Measurements from ENCODE around the gene WDR1. TPM values are rescaled to one million over a fixed set of nuclear protein-coding genes. Genes with fewer than 3 reads are reported as not detected.

Gene WDR1
- total RNA-seq, 1 donor from 2014 or later: 96.0 TPM

DNA sequence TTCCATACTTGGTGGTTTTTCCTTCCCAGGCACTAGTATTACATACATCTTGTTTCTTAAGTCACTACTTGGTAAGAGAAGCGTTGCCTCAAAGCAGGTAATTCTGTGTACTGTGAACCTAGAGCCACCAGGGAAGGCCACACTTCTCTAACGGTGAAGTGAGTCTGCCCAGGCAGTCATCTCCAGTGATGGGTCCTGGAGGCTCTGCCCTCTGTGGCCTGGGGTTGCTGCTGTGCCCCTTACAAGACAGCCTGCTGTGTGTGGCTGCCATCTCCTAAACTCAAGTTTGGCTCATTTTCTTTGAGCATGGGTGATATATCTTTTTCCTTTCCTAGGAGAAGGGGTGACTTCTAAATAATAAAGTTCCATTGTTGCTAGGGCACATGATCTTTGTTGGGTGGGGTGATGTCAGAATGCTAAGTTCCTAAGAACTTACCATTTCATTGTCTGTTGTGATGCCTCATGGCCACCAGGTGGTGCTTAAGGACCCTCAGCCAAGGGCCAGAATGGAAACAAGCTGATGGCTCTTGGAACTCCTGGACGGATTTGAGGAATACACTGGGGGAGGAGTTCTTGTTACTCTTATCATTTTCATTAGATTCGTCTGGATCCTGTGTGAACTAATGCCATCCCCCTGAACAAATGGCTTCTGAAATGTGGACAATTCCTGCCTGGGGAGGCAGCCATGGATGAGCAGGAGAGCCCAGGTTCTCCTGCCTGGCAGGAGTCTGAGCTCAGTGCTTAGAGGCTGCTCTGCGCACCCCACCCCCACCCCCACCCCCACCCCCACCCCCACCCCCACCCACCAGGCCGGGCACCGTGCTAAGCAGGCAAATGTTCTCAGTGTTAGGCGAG lies 41.1 kb upstream of the WDR1 start:
- no peaks in the 10 kb centered on the region for H3K27me3 ChIP-seq (ENCODE audit: control insufficient read depth in 3 of 3, insufficient read depth in 3 of 3, low read length in 3 of 3)
- H3K9me3 ChIP-seq (ENCODE audit: control insufficient read depth in 3 of 3, low read length in 3 of 3): no peaks in the 10 kb centered on the region
- H3K36me3 ChIP-seq (ENCODE audit: control insufficient read depth in 3 of 3, insufficient read depth in 3 of 3, low read length in 3 of 3): no peaks in the 10 kb centered on the region
- no peak overlapping the region for H3K4me3 ChIP-seq (ENCODE audit: low read length in 3 of 3)
- no peak overlapping the region for H3K27ac ChIP-seq (ENCODE audit: low read depth, low read length)
- H3K4me1 ChIP-seq (ENCODE audit: control insufficient read depth in 3 of 3, insufficient read depth in 3 of 3, low read length in 3 of 3): no peaks in the 10 kb centered on the region
- no peak overlapping the region for H3K9ac ChIP-seq (ENCODE audit: low read depth in 1 of 3, low read length in 3 of 3)

DNA sequence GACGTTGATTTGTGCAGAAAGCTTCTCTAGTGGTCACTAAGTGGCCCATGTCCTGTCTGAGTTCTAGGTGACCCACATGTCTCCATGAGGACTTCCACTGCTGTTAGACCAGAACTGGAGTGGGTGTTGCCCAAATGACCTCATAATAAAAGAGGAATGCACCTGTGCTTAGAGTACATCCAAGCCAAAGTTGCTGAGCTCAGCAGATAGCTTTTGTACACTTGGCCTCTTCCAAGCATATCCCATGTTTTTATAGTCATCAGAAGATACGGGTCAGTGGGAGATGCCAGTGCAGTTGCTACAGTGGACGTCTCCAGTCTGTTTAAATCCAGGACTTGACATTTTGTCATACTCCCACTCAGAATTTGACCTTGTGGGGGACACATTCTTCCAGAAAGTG lies 37.6 kb upstream of the WDR1 start:
- no peaks in the 10 kb centered on the region for H3K36me3 ChIP-seq (ENCODE audit: control insufficient read depth in 3 of 3, insufficient read depth in 3 of 3, low read length in 3 of 3)
- no peak overlapping the region for H3K27ac ChIP-seq (ENCODE audit: low read depth, low read length)
- H3K9ac ChIP-seq (ENCODE audit: low read depth in 1 of 3, low read length in 3 of 3): no peak overlapping the region
- H3K4me3 ChIP-seq (ENCODE audit: low read length in 3 of 3): no peak overlapping the region
- no peaks in the 10 kb centered on the region for H3K9me3 ChIP-seq (ENCODE audit: control insufficient read depth in 3 of 3, low read length in 3 of 3)
- H3K4me1 ChIP-seq (ENCODE audit: control insufficient read depth in 3 of 3, insufficient read depth in 3 of 3, low read length in 3 of 3): no peaks in the 10 kb centered on the region
- no peaks in the 10 kb centered on the region for H3K27me3 ChIP-seq (ENCODE audit: control insufficient read depth in 3 of 3, insufficient read depth in 3 of 3, low read length in 3 of 3)

GRCh38 chr4:10153161-10153560 lies 36.6 kb upstream of the WDR1 start:
- no peaks in the 10 kb centered on the region for H3K4me1 ChIP-seq (ENCODE audit: control insufficient read depth in 3 of 3, insufficient read depth in 3 of 3, low read length in 3 of 3)
- H3K9me3 ChIP-seq (ENCODE audit: control insufficient read depth in 3 of 3, low read length in 3 of 3): no peaks in the 10 kb centered on the region
- no peak overlapping the region for H3K4me3 ChIP-seq (ENCODE audit: low read length in 3 of 3)
- H3K36me3 ChIP-seq (ENCODE audit: control insufficient read depth in 3 of 3, insufficient read depth in 3 of 3, low read length in 3 of 3): no peaks in the 10 kb centered on the region
- H3K9ac ChIP-seq (ENCODE audit: low read depth in 1 of 3, low read length in 3 of 3): no peak overlapping the region
- H3K27ac ChIP-seq (ENCODE audit: low read depth, low read length): no peak overlapping the region
- H3K27me3 ChIP-seq (ENCODE audit: control insufficient read depth in 3 of 3, insufficient read depth in 3 of 3, low read length in 3 of 3): peaks cover 0 to 3% (median 0%) of the 10 kb centered on the region in 3 donors

DNA sequence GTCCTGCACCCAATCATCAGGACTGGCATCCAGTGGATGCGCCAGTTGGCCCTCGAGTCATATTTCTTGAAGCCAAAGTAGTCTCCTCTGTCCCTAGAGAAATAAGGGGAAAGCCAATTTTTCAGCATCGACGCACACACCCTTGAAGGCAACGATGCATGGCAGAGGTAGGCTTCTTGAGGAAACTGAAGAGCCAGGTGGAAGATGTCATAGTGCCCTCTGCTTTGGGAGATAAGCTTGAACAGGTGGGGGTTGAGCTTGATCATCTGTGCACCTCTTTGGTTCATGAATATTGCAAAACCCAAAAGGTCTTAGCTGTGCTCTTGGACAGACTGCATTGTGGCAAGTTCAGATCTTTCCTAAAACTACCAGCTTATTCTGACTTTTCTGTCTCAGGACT lies 34.6 kb upstream of the WDR1 start:
- H3K9ac ChIP-seq (ENCODE audit: low read depth in 1 of 3, low read length in 3 of 3): no peak overlapping the region
- H3K4me3 ChIP-seq (ENCODE audit: low read length in 3 of 3): no peak overlapping the region
- H3K36me3 ChIP-seq (ENCODE audit: control insufficient read depth in 3 of 3, insufficient read depth in 3 of 3, low read length in 3 of 3): no peaks in the 10 kb centered on the region
- H3K27ac ChIP-seq (ENCODE audit: low read depth, low read length): no peak overlapping the region
- peaks cover 0 to 3% (median 0%) of the 10 kb centered on the region in 3 donors for H3K27me3 ChIP-seq (ENCODE audit: control insufficient read depth in 3 of 3, insufficient read depth in 3 of 3, low read length in 3 of 3)
- H3K9me3 ChIP-seq (ENCODE audit: control insufficient read depth in 3 of 3, low read length in 3 of 3): no peaks in the 10 kb centered on the region
- H3K4me1 ChIP-seq (ENCODE audit: control insufficient read depth in 3 of 3, insufficient read depth in 3 of 3, low read length in 3 of 3): no peaks in the 10 kb centered on the region

DNA sequence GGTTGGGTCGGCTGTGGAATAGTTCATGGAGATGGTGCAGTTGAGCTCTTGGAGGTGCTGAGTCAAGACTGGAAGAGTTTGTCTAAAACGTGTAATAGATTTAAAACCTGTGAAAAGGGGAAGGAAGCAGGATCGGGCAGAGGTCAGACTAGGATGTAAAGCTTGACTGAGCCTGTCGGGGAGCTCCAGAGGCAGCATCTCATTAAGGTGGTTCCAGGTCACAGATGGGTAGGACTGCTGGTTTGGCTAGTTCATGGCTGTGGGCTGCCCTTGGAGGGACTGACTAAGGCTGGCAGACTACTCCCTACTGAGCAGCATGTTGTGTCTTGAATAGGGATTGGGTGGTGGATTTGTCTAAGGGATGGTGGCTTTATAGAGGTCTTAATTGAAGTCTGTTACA lies 28.4 kb upstream of the WDR1 start:
- Histone ChIP-seq H3K4me3 (ENCODE audit: low read length in 3 of 3) (no peak overlapping the region), H3K27ac (ENCODE audit: low read depth, low read length) (no peak overlapping the region), H3K36me3 (ENCODE audit: control insufficient read depth in 3 of 3, insufficient read depth in 3 of 3, low read length in 3 of 3) (no peaks in the 10 kb centered on the region), H3K9ac (ENCODE audit: low read depth in 1 of 3, low read length in 3 of 3) (no peak overlapping the region), H3K4me1 (ENCODE audit: control insufficient read depth in 3 of 3, insufficient read depth in 3 of 3, low read length in 3 of 3) (no peaks in the 10 kb centered on the region), H3K9me3 (ENCODE audit: control insufficient read depth in 3 of 3, low read length in 3 of 3) (no peaks in the 10 kb centered on the region), H3K27me3 (ENCODE audit: control insufficient read depth in 3 of 3, insufficient read depth in 3 of 3, low read length in 3 of 3) (peaks cover 0 to 5% (median 0%) of the 10 kb centered on the region in 3 donors)

GRCh38 chr4:10144479-10144878 lies 27.9 kb upstream of the WDR1 start:
- H3K9me3 ChIP-seq (ENCODE audit: control insufficient read depth in 3 of 3, low read length in 3 of 3): no peaks in the 10 kb centered on the region
- H3K27ac ChIP-seq (ENCODE audit: low read depth, low read length): no peak overlapping the region
- peaks cover 0 to 5% (median 0%) of the 10 kb centered on the region in 3 donors for H3K27me3 ChIP-seq (ENCODE audit: control insufficient read depth in 3 of 3, insufficient read depth in 3 of 3, low read length in 3 of 3)

DNA sequence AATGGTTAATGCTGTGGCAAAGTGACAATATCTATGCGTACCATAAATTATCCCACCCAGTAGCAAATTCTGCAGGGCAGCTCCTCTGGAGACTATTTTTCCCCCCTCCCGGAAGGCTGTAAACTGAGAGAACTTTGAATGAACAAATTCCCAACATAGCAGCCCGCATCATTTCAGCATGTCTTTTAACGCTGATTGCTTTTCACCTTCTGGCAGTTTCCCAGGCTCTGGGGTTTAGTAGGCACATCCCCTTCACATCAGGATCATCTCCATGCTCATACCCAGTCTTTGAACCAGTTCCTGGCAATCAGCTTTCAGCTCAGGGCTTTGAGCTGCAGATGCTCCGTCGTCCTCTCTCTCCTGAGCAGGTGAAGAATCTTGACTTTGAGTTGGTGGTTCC lies 26.6 kb upstream of the WDR1 start:
- no peaks in the 10 kb centered on the region for H3K36me3 ChIP-seq (ENCODE audit: control insufficient read depth in 3 of 3, insufficient read depth in 3 of 3, low read length in 3 of 3)
- H3K27ac ChIP-seq (ENCODE audit: low read depth, low read length): no peak overlapping the region
- no peaks in the 10 kb centered on the region for H3K4me1 ChIP-seq (ENCODE audit: control insufficient read depth in 3 of 3, insufficient read depth in 3 of 3, low read length in 3 of 3)
- H3K4me3 ChIP-seq (ENCODE audit: low read length in 3 of 3): no peak overlapping the region
- H3K27me3 ChIP-seq (ENCODE audit: control insufficient read depth in 3 of 3, insufficient read depth in 3 of 3, low read length in 3 of 3): peaks cover 0 to 2% (median 2%) of the 10 kb centered on the region in 3 donors
- H3K9ac ChIP-seq (ENCODE audit: low read depth in 1 of 3, low read length in 3 of 3): no peak overlapping the region
- H3K9me3 ChIP-seq (ENCODE audit: control insufficient read depth in 3 of 3, low read length in 3 of 3): no peaks in the 10 kb centered on the region

More at GRCh38 chr4:10144479-10144878, 27.9 kb upstream of the WDR1 start:
- Histone ChIP-seq H3K4me3 (ENCODE audit: low read length in 3 of 3) (no peak overlapping the region), H3K4me1 (ENCODE audit: control insufficient read depth in 3 of 3, insufficient read depth in 3 of 3, low read length in 3 of 3) (no peaks in the 10 kb centered on the region), H3K9ac (ENCODE audit: low read depth in 1 of 3, low read length in 3 of 3) (no peak overlapping the region), H3K36me3 (ENCODE audit: control insufficient read depth in 3 of 3, insufficient read depth in 3 of 3, low read length in 3 of 3) (no peaks in the 10 kb centered on the region)

GRCh38 chr4:10140866-10141759 lies 24.5 kb upstream of the WDR1 start:
- Histone ChIP-seq H3K4me3 (ENCODE audit: low read length in 3 of 3) (no peak overlapping the region), H3K27ac (ENCODE audit: low read depth, low read length) (no peak overlapping the region), H3K9ac (ENCODE audit: low read depth in 1 of 3, low read length in 3 of 3) (no peak overlapping the region), H3K27me3 (ENCODE audit: control insufficient read depth in 3 of 3, insufficient read depth in 3 of 3, low read length in 3 of 3) (peaks cover 0 to 2% (median 2%) of the 10 kb centered on the region in 3 donors), H3K4me1 (ENCODE audit: control insufficient read depth in 3 of 3, insufficient read depth in 3 of 3, low read length in 3 of 3) (no peaks in the 10 kb centered on the region), H3K9me3 (ENCODE audit: control insufficient read depth in 3 of 3, low read length in 3 of 3) (no peaks in the 10 kb centered on the region), H3K36me3 (ENCODE audit: control insufficient read depth in 3 of 3, insufficient read depth in 3 of 3, low read length in 3 of 3) (no peaks in the 10 kb centered on the region)

GRCh38 chr4:10139518-10139917 lies 22.9 kb upstream of the WDR1 start:
- no peaks in the 10 kb centered on the region for H3K4me1 ChIP-seq (ENCODE audit: control insufficient read depth in 3 of 3, insufficient read depth in 3 of 3, low read length in 3 of 3)
- H3K9ac ChIP-seq (ENCODE audit: low read depth in 1 of 3, low read length in 3 of 3): no peak overlapping the region
- peaks cover 0 to 2% (median 2%) of the 10 kb centered on the region in 3 donors for H3K27me3 ChIP-seq (ENCODE audit: control insufficient read depth in 3 of 3, insufficient read depth in 3 of 3, low read length in 3 of 3)
- H3K4me3 ChIP-seq (ENCODE audit: low read length in 3 of 3): no peak overlapping the region
- H3K27ac ChIP-seq (ENCODE audit: low read depth, low read length): no peak overlapping the region
- H3K36me3 ChIP-seq (ENCODE audit: control insufficient read depth in 3 of 3, insufficient read depth in 3 of 3, low read length in 3 of 3): no peaks in the 10 kb centered on the region
- no peaks in the 10 kb centered on the region for H3K9me3 ChIP-seq (ENCODE audit: control insufficient read depth in 3 of 3, low read length in 3 of 3)

GRCh38 chr4:10135260-10135659 lies 18.7 kb upstream of the WDR1 start:
- no peak overlapping the region for H3K4me3 ChIP-seq (ENCODE audit: low read length in 3 of 3)

More at GRCh38 chr4:10135260-10135659, 18.7 kb upstream of the WDR1 start:
- Histone ChIP-seq H3K9ac (ENCODE audit: low read depth in 1 of 3, low read length in 3 of 3) (no peak overlapping the region), H3K9me3 (ENCODE audit: control insufficient read depth in 3 of 3, low read length in 3 of 3) (no peaks in the 10 kb centered on the region), H3K36me3 (ENCODE audit: control insufficient read depth in 3 of 3, insufficient read depth in 3 of 3, low read length in 3 of 3) (no peaks in the 10 kb centered on the region), H3K4me1 (ENCODE audit: control insufficient read depth in 3 of 3, insufficient read depth in 3 of 3, low read length in 3 of 3) (peaks cover 7 to 10% (median 10%) of the 10 kb centered on the region in 3 donors), H3K27ac (ENCODE audit: low read depth, low read length) (no peak overlapping the region), H3K27me3 (ENCODE audit: control insufficient read depth in 3 of 3, insufficient read depth in 3 of 3, low read length in 3 of 3) (peaks cover 0 to 2% (median 0%) of the 10 kb centered on the region in 3 donors)

Measured in skeletal muscle tissue (tissue), 4 donors.